HEK293T (cell line): ENCODE results near the gene CDH4.

Experiments used
- CTCF ChIA-PET: fragments of 350-600 bp; formaldehyde crosslinking; extraction: SDS; loops from one replicate; lab custom pipeline; 2021; ENCODE audit warnings: antibody characterized with exemption, inconsistent platforms; lab: Yijun Ruan, JAX
- POLR2A ChIA-PET: fragments of 350-600 bp; formaldehyde crosslinking; extraction: SDS; loops from one replicate; lab custom pipeline; 2020; ENCODE audit warnings: antibody characterized with exemption, inconsistent platforms; lab: Yijun Ruan, JAX
- DNase-seq: peaks from one replicate; pipeline ENCODE4 v3.0.0; 2012; ENCODE audit warnings: mixed read lengths; ENCODE audit errors: extremely low spot score
- ARNT ChIP-seq: fragments of 450-650 bp; IDR thresholded peaks from 2 replicates; pipeline ENCODE4 v1.6.1; 2017; ENCODE audit warnings: mild to moderate bottlenecking
- BHLHE40 ChIP-seq: fragments of 450-650 bp; IDR thresholded peaks from 2 replicates; pipeline ENCODE4 v1.6.1; 2016; ENCODE audit warnings: mild to moderate bottlenecking, moderate library complexity, borderline replicate concordance
- CTBP1 ChIP-seq: fragments of 450-650 bp; IDR thresholded peaks from 2 replicates; pipeline ENCODE4 v1.6.1; 2016; ENCODE audit warnings: borderline replicate concordance
- ELF4 ChIP-seq: fragments of 450-650 bp; IDR thresholded peaks from 2 replicates; pipeline ENCODE4 v1.6.1; 2017; ENCODE audit warnings: antibody characterized with exemption
- FOXA1 ChIP-seq: fragments of 450-650 bp; IDR thresholded peaks from 2 replicates; pipeline ENCODE4 v1.6.1; 2016; ENCODE audit warnings: mild to moderate bottlenecking
- FOXK2 ChIP-seq: fragments of 450-650 bp; IDR thresholded peaks from 2 replicates; pipeline ENCODE4 v1.6.1; 2016; ENCODE audit warnings: mild to moderate bottlenecking
- FOXM1 ChIP-seq: fragments of 450-650 bp; IDR thresholded peaks from 2 replicates; pipeline ENCODE4 v1.6.1; 2017; ENCODE audit warnings: mild to moderate bottlenecking, borderline replicate concordance
- HDGF ChIP-seq: fragments of 450-650 bp; IDR thresholded peaks from 2 replicates; pipeline ENCODE4 v1.6.1; 2017; ENCODE audit warnings: antibody characterized with exemption, borderline replicate concordance
- L3MBTL2 ChIP-seq: fragments of 450-650 bp; conservative IDR thresholded peaks from 2 replicates; pipeline ENCODE4 v1.6.1; 2016; ENCODE audit warnings: mild to moderate bottlenecking
- LEF1 ChIP-seq: fragments of 450-650 bp; IDR thresholded peaks from 2 replicates; pipeline ENCODE4 v1.6.1; 2017; ENCODE audit warnings: mild to moderate bottlenecking, borderline replicate concordance
- NFRKB ChIP-seq: fragments of 450-650 bp; IDR thresholded peaks from 2 replicates; pipeline ENCODE4 v1.6.1; 2016; ENCODE audit warnings: mild to moderate bottlenecking, moderate library complexity
- PKNOX1 ChIP-seq: fragments of 450-650 bp; IDR thresholded peaks from 2 replicates; pipeline ENCODE4 v1.6.1; 2016
- SP1 ChIP-seq: fragments of 450-650 bp; IDR thresholded peaks from 2 replicates; pipeline ENCODE4 v1.6.1; 2017
- SUZ12 ChIP-seq: fragments of 450-650 bp; IDR thresholded peaks from 2 replicates; pipeline ENCODE4 v1.6.1; 2016; ENCODE audit warnings: mild to moderate bottlenecking
- TARDBP ChIP-seq: fragments of 450-650 bp; IDR thresholded peaks from 2 replicates; pipeline ENCODE4 v1.6.1; 2016
- ZNF384 ChIP-seq: fragments of 450-650 bp; IDR thresholded peaks from 2 replicates; pipeline ENCODE4 v1.6.1; 2016

CDH4 gene

DNA sequence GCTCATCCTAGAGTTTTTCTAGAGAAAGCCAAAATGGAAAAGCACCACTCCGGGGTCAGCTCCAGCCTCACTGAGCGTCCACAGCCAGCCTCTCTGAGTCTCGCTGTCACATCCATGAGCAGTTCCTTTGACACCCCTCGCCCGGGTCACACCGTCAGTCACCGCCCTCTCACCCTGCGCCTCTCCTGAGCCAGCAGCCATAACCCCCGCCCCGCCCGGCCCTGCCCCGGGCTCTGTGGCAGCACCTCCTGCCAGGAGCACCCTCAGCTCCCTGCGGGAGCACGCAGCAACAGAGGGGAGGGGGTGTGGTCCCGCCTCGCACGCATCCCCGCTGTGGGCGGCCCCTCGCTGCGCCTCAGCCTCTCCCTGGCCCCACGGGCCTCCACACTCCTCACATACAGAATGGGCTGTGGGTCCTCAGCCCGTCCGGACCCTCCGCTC is 545.9 kb downstream of the CDH4 start:
- TF ChIP-seq CTBP1 (no peak), TARDBP (no peak), ELF4 (no peak), FOXM1 (no peak)
- no peak for DNase-seq
- ChIA-PET CTCF (no interaction called here), POLR2A (no interaction called here)

- CTCF ChIA-PET: interaction anchor here (0.7 kb wide), 1 partner anchor 98 kb away, joined by 4 read pairs; no protein-coding TSS in a partner anchor
Measured at GRCh38 chr20:61798632-61799031, 546.6 kb downstream of the CDH4 start.

DNA sequence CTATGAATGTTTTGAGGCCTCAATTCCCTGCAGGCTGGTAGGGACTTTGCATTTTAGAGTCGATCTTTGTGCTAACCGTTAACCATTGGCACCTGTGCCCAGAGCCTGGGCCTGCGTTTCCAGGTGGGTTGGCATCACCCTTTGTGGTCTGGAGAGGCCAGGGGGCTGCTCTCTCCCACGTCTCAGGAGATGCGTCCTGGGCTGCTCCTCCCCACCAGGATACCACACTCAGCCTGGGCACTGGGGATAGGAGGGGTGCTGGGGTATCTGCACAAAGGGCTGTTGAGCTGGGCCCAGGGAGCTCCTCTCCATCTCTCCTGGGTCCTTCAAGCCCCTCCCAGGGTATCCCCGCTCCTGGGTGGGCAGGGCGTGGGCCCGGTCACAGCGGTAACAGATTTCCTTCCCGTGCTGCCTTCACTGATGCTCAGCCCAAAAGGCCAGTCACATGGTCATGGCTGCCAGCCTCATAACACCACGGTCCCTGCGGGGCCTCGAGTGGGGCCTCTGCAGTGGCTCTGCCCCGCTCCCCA is 547.4 kb downstream of the CDH4 start:
- TF ChIP-seq SUZ12: no peak
- no peak for TF ChIP-seq LEF1
- no peak for TF ChIP-seq CTBP1
- TF ChIP-seq PKNOX1: no peak
- TF ChIP-seq TARDBP: no peak
- TF ChIP-seq ZNF384: no peak
- no peak for TF ChIP-seq NFRKB
- TF ChIP-seq FOXM1: no peak
- no peak for TF ChIP-seq L3MBTL2
- no peak for TF ChIP-seq ARNT
- TF ChIP-seq BHLHE40: no peak
- no peak for TF ChIP-seq FOXA1
- no peak for TF ChIP-seq HDGF
- TF ChIP-seq ELF4: no peak
- no peak for TF ChIP-seq FOXK2
- TF ChIP-seq SP1: no peak
- ChIA-PET CTCF (interaction anchor here (0.7 kb wide), 1 partner anchor 97 kb away, joined by 4 read pairs; no protein-coding TSS in a partner anchor), POLR2A (no interaction called here)
- no peak for DNase-seq

More at GRCh38 chr20:61798632-61799031, 546.6 kb downstream of the CDH4 start:
- POLR2A ChIA-PET: no interaction called here
- no peak for DNase-seq
- no peak for TF ChIP-seq CTBP1
- no peak for TF ChIP-seq HDGF
- TF ChIP-seq TARDBP: no peak
- TF ChIP-seq NFRKB: no peak
- TF ChIP-seq FOXK2: no peak
- TF ChIP-seq ZNF384: no peak
- no peak for TF ChIP-seq L3MBTL2
- no peak for TF ChIP-seq SP1
- no peak for TF ChIP-seq FOXM1
- TF ChIP-seq SUZ12: no peak
- TF ChIP-seq BHLHE40: no peak
- TF ChIP-seq ARNT: no peak
- no peak for TF ChIP-seq FOXA1
- no peak for TF ChIP-seq LEF1
- no peak for TF ChIP-seq ELF4
- no peak for TF ChIP-seq PKNOX1

DNA sequence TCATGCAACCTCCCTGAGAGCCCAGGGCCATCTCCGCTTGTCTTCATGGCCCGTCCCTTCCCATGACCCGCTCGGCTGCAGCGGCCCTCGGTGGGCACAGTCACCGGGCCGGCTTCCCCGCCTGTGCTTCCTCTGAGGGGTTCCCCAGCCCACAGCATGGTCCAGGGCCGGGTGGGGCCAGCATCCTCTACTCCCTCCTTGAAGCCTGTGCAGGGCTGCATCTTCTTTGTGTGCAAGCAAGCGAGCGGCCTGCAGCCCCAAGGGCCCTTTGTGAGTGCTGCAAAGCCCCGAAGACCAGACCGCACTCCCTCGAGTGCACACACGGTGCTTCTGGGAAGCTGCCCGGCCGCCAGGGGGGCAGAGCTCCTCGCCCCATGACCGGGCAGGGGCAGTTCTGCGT is 547.9 kb downstream of the CDH4 start:
- TF ChIP-seq ZNF384 (no peak), ELF4 (no peak), CTBP1 (no peak), NFRKB (no peak), L3MBTL2 (no peak), BHLHE40 (no peak), HDGF (no peak)
- no peak for DNase-seq
- ChIA-PET POLR2A (no interaction called here), CTCF (no interaction called here)

GRCh38 chr20:61800359-61801064 is 548.5 kb downstream of the CDH4 start:
- TF ChIP-seq ARNT (no peak), SUZ12 (no peak), L3MBTL2 (no peak), ELF4 (no peak), NFRKB (no peak), TARDBP (no peak), FOXA1 (no peak), BHLHE40 (no peak), ZNF384 (no peak), CTBP1 (no peak), PKNOX1 (no peak), LEF1 (no peak)
- DNase-seq: no peak
- ChIA-PET POLR2A (no interaction called here), CTCF (no interaction called here)

DNA sequence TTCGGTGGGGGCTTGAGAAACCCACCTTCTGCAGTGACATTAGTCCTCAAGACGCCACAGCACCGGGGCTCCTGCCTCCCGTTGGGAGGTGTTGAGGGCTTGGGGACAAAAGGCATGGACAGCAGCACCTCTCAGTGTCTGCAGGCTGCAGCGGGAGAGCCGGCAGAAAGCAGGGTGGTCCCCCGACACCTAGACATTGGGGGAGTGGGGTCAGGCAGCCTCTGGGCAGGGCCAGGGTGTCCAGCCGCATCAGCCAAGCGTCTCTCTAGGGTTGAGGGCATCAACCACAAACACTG is 549.0 kb downstream of the CDH4 start:
- ChIA-PET POLR2A (no interaction called here), CTCF (no interaction called here)
- TF ChIP-seq FOXM1: no peak
- TF ChIP-seq CTBP1: no peak
- no peak for TF ChIP-seq HDGF
- TF ChIP-seq BHLHE40: no peak
- TF ChIP-seq ELF4: no peak
- TF ChIP-seq FOXK2: no peak
- DNase-seq: no peak

DNA sequence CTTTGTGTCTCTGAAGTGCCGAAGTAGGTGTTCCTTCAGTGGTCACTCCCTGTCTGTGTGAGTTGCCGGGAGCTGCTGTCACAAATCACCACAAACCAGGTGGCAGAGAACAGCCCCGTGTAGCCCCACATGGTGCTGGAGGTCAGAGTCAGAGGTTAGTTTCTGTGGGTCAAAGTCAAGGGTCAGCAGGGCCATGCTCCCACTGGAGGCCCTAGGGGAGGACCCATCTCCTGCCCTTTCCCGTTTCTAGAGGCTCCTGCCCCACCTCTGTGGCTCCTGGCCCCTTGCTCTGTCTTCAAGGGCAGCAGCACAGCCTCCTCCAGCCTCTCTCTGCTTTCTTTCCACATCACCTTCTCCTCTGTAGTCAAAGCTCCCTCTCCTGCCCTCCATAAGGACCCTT is 549.4 kb downstream of the CDH4 start:
- ChIA-PET CTCF (no interaction called here), POLR2A (no interaction called here)
- TF ChIP-seq BHLHE40 (no peak), TARDBP (no peak), FOXM1 (no peak), SP1 (no peak), ARNT (no peak), FOXK2 (no peak), NFRKB (no peak), ELF4 (no peak), PKNOX1 (no peak)
- no peak for DNase-seq
